KMS-11 (cell line): ENCODE results near the gene ISCU.

ENCODE experiments used
- H2AFZ ChIP-seq: fragments of 200-600 bp; sonication (generic); 2 replicates; pipeline ENCODE4 v1.6.1; 2016; ENCODE audit warnings: antibody characterized with exemption, mixed run types, low read depth
- H3K27ac ChIP-seq: fragments of 200-600 bp; sonication (generic); 2 replicates; pipeline ENCODE4 v1.6.1; 2016; ENCODE audit warnings: mild to moderate bottlenecking, mixed run types
- H3K27me3 ChIP-seq: fragments of 200-600 bp; sonication (generic); 2 replicates; pipeline ENCODE4 v1.6.1; 2017; ENCODE audit warnings: mild to moderate bottlenecking, low read depth, mixed run types, moderate library complexity; ENCODE audit not compliant: insufficient read depth
- H3K36me3 ChIP-seq: fragments of 200-600 bp; sonication (generic); 2 replicates; pipeline ENCODE4 v1.6.1; 2017; ENCODE audit warnings: mild to moderate bottlenecking, mixed run types; ENCODE audit not compliant: insufficient read depth
- H3K4me1 ChIP-seq: fragments of 200-600 bp; sonication (generic); 2 replicates; pipeline ENCODE4 v1.6.1; 2016; ENCODE audit warnings: mild to moderate bottlenecking, low read depth, mixed run types; ENCODE audit not compliant: poor library complexity, severe bottlenecking
- H3K4me2 ChIP-seq: fragments of 200-600 bp; sonication (generic); 2 replicates; pipeline ENCODE4 v1.7.0; 2016; ENCODE audit warnings: mild to moderate bottlenecking, mixed run types
- H3K4me3 ChIP-seq: fragments of 200-600 bp; sonication (generic); IDR thresholded peaks from 2 replicates; pipeline ENCODE4 v1.6.1; 2017; ENCODE audit warnings: low read depth, low read length, mixed read lengths; ENCODE audit not compliant: insufficient read depth
- H3K79me2 ChIP-seq: fragments of 200-600 bp; sonication (generic); 2 replicates; pipeline ENCODE4 v1.6.1; 2016; ENCODE audit warnings: low read depth, mixed run types; ENCODE audit not compliant: insufficient read depth
- H3K9ac ChIP-seq: fragments of 200-600 bp; sonication (generic); 2 replicates; pipeline ENCODE4 v1.6.1; 2016; ENCODE audit warnings: mild to moderate bottlenecking, mixed run types
- H4K20me1 ChIP-seq: fragments of 200-600 bp; sonication (generic); 2 replicates; pipeline ENCODE4 v1.6.1; 2016; ENCODE audit warnings: mild to moderate bottlenecking, mixed run types; ENCODE audit not compliant: insufficient read depth
- TF ChIP-seq, protein P1 (sequence below): fragments of 200-600 bp; sonication (generic); conservative IDR thresholded peaks from 2 replicates; pipeline ENCODE4 v1.6.1; 2017; ENCODE audit warnings: low read depth, mild to moderate bottlenecking, antibody characterized with exemption, low read length, moderate library complexity, mixed read lengths

The ISCU gene

DNA sequence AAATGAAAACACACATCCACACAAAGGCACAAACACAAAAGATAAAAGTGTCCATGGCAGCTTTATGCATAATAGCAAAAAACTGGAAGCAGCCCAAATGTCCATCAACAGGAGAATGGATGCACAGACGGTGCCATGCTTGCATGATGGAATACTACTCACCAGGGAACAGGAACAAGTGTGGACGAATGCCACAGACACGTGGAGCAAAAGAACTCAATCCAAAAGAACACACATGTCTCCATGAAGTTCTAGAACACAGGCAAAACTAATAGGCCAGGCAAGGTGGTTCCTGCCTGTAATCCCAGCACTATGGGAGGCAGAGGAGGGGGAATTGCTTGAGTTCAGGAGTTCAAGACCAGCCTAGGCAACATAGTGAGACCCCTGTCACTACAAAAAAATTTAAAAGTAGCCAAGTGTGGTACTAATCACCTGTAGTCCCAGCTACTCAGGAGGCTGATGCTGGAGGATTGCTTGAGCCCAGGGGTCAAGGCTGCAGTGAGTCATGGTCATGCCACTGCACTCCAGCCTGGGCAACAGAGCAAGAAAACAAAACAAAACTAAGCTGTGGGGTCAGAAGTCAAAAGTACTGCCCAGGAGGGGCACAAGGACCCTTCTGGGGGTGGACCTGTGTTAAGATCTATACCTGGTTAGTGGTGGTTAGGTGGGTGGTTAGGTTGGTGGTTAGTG lies 42.7 kb downstream of the ISCU start:
- Histone ChIP-seq H3K4me3 (no peak overlapping the region), H4K20me1 (no peaks in the 10 kb centered on the region), H3K36me3 (no peaks in the 10 kb centered on the region), H3K9ac (no peak overlapping the region), H2AFZ (no peak overlapping the region), H3K79me2 (no peaks in the 10 kb centered on the region), H3K4me2 (no peak overlapping the region), H3K27me3 (no peaks in the 10 kb centered on the region), H3K27ac (no peak overlapping the region), H3K4me1 (no peaks in the 10 kb centered on the region)
- TF ChIP-seq, protein P1, sequence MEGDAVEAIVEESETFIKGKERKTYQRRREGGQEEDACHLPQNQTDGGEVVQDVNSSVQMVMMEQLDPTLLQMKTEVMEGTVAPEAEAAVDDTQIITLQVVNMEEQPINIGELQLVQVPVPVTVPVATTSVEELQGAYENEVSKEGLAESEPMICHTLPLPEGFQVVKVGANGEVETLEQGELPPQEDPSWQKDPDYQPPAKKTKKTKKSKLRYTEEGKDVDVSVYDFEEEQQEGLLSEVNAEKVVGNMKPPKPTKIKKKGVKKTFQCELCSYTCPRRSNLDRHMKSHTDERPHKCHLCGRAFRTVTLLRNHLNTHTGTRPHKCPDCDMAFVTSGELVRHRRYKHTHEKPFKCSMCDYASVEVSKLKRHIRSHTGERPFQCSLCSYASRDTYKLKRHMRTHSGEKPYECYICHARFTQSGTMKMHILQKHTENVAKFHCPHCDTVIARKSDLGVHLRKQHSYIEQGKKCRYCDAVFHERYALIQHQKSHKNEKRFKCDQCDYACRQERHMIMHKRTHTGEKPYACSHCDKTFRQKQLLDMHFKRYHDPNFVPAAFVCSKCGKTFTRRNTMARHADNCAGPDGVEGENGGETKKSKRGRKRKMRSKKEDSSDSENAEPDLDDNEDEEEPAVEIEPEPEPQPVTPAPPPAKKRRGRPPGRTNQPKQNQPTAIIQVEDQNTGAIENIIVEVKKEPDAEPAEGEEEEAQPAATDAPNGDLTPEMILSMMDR: no peak

DNA sequence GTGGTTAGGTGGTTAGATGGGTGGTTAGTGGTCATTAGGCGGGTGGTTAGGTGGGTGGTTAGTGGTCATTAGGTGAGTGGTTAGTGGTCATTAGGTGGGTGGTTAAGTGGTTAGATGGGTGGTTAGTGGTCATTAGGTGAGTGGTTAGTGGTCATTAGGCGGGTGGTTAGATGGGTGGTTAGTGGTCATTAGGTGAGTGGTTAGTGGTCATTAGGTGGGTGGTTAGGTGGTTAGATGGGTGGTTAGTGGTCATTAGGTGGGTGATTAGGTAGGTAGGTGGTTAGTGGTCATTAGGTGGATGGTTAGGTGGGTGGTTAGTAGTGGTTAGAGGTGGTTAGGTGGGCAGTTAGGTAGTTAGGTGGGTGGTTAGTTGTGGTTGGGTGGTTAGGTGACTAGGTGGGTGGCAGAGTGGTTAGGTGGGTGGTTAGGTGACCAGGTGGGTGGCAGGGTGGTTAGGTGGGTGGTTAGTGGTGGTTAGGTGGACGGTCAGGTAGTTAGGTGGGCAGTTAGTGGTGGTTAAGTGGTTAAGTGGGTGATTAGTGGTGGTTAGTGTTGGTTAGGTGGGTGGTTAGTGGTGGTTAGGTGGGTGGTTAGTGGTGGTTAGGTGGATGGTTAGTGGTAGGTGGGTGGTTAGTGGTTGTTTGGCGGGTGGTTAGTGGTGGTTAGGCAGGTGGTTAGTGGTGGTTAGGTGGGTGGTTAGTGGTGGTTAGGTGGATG lies 43.5 kb downstream of the ISCU start:
- Histone ChIP-seq H3K4me1 (no peaks in the 10 kb centered on the region), H3K79me2 (no peaks in the 10 kb centered on the region), H3K9ac (no peak overlapping the region), H3K4me3 (no peak overlapping the region), H3K27me3 (no peaks in the 10 kb centered on the region), H4K20me1 (no peaks in the 10 kb centered on the region), H3K36me3 (no peaks in the 10 kb centered on the region), H2AFZ (no peak overlapping the region), H3K4me2 (no peak overlapping the region), H3K27ac (no peak overlapping the region)
- TF ChIP-seq, protein P1: no peak

DNA sequence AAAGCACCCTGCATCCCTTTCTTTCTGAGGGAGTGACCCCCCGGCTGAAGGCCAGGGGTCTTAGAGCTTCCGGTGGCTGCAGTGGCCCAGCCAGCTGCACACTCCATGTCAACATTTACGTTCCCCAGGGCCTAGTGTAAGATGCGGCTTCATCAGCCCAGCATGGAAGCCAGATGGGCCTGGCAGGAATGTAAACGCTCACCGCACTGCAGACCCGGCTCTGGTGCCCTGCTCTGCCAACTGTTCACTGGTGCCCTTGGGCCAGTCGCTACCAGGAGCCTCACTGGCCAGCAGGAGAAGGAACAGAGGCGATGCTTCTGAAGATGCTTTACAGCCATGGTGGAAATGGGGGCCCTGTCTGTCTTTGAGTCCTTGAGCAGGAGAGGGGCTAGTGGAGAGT lies 44.1 kb downstream of the ISCU start:
- Histone ChIP-seq H2AFZ (no peak overlapping the region), H3K4me1 (no peaks in the 10 kb centered on the region), H4K20me1 (no peaks in the 10 kb centered on the region), H3K9ac (no peak overlapping the region), H3K4me3 (no peak overlapping the region), H3K27ac (no peak overlapping the region), H3K4me2 (no peak overlapping the region), H3K79me2 (no peaks in the 10 kb centered on the region), H3K36me3 (no peaks in the 10 kb centered on the region), H3K27me3 (no peaks in the 10 kb centered on the region)
- TF ChIP-seq, protein P1: no peak

DNA sequence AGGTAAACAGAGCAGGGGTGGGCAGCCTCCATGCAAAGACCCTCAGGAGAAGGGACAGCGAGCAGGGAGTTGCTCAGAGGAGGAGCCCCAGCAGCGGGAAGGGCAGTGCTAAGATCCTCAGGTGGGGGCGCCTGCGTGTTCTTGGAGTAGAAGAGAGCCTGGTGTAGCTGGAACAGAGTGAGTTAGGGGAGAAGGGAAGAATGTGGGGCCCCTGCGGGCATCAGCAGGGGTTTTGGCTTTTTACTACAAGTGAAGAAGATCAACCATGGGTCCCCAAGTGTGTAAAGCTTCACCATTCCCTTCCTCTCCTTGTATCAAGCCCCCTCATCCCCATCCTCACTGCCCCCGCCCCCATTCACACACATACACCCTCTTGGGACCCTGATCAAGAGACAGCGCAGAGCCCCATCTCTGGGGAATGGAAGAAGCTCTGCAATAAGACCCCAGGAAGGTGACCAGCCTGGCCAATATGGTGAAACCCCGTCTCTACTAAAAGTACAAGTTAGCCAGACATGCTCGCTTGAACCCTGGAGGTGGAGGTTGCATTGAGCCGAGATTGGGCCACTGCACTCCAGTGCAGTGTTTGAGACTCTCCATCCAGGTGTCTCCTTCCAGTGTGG lies 45.7 kb downstream of the ISCU start:
- no peak overlapping the region for H3K27ac ChIP-seq
- no peak overlapping the region for H2AFZ ChIP-seq
- no peak overlapping the region for H3K4me2 ChIP-seq
- TF ChIP-seq, protein P1: no peak
- no peak overlapping the region for H3K4me3 ChIP-seq
- no peaks in the 10 kb centered on the region for H4K20me1 ChIP-seq
- no peaks in the 10 kb centered on the region for H3K27me3 ChIP-seq
- no peak overlapping the region for H3K9ac ChIP-seq
- H3K4me1 ChIP-seq: peaks cover 2% of the 10 kb centered on the region
- no peaks in the 10 kb centered on the region for H3K79me2 ChIP-seq
- no peaks in the 10 kb centered on the region for H3K36me3 ChIP-seq
